H1 (cell line): ENCODE results near the gene HTR3D.

Source experiments
- CHD1 ChIP-seq: IDR thresholded peaks from 2 replicates; pipeline ENCODE4 v1.6.1; 2012; ENCODE audit warnings: low read depth, low read length, improper control_type of control experiment
- CHD7 ChIP-seq: fragments of 300-600 bp; sonication (generic); IDR thresholded peaks from 2 replicates; pipeline ENCODE4 v1.7.1; 2012; ENCODE audit warnings: low read length, moderate library complexity, mild to moderate bottlenecking, inconsistent platforms; ENCODE audit not compliant: insufficient replicate concordance
- FOSL1 ChIP-seq: IDR thresholded peaks from 2 replicates; pipeline ENCODE4 v1.6.1; 2011; ENCODE audit warnings: mild to moderate bottlenecking, low read depth, low read length, moderate library complexity; ENCODE audit not compliant: insufficient read depth
- PHF8 ChIP-seq: fragments of 200-600 bp; sonication (generic); conservative IDR thresholded peaks from 2 replicates; pipeline ENCODE4 v1.7.1; 2012; ENCODE audit warnings: low read depth, mild to moderate bottlenecking, inconsistent platforms, low read length, moderate library complexity
- TBP ChIP-seq: IDR thresholded peaks from 2 replicates; pipeline ENCODE4 v1.6.1; 2011; ENCODE audit warnings: low read depth, low read length, improper control_type of control experiment
- USF2 ChIP-seq: IDR thresholded peaks from 2 replicates; pipeline ENCODE4 v1.6.1; 2011; ENCODE audit warnings: low read length, improper control_type of control experiment
- TF ChIP-seq, protein P1 (sequence below), 3 experiments: IDR thresholded peaks; 1 replicate in 2 of 3; 2 replicates in 1 of 3; pipeline versions ENCODE4 v1.5.1 to v1.6.1; 2011; ENCODE audit warnings: low read length in 3 of 3, mild to moderate bottlenecking in 3 of 3, inconsistent platforms in 2 of 3, low read depth in 1 of 3, moderate library complexity in 1 of 3; ENCODE audit not compliant: insufficient read depth in 1 of 3; ENCODE audit errors: control extremely low read depth in 1 of 3

GRCh38 chr3:184001761-184002160 lies 29.8 kb upstream of the HTR3D start:
- TF ChIP-seq, protein P1, sequence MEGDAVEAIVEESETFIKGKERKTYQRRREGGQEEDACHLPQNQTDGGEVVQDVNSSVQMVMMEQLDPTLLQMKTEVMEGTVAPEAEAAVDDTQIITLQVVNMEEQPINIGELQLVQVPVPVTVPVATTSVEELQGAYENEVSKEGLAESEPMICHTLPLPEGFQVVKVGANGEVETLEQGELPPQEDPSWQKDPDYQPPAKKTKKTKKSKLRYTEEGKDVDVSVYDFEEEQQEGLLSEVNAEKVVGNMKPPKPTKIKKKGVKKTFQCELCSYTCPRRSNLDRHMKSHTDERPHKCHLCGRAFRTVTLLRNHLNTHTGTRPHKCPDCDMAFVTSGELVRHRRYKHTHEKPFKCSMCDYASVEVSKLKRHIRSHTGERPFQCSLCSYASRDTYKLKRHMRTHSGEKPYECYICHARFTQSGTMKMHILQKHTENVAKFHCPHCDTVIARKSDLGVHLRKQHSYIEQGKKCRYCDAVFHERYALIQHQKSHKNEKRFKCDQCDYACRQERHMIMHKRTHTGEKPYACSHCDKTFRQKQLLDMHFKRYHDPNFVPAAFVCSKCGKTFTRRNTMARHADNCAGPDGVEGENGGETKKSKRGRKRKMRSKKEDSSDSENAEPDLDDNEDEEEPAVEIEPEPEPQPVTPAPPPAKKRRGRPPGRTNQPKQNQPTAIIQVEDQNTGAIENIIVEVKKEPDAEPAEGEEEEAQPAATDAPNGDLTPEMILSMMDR (IDR thresholded peaks at IDR 0.05; ENCODE audit: control extremely low read depth in 1 of 3, insufficient read depth in 1 of 3, low read depth in 1 of 3, low read length in 3 of 3): no peak
- TF ChIP-seq CHD7 (no peak), FOSL1 (no peak), CHD1 (no peak), USF2 (no peak), TBP (no peak), PHF8 (no peak)
